ENCODE data around the gene SLC2A9.

GRCh38 chr4:9952415-9952950, 68.8 kb downstream of the SLC2A9 start:
- TF ChIP-seq, protein P1, sequence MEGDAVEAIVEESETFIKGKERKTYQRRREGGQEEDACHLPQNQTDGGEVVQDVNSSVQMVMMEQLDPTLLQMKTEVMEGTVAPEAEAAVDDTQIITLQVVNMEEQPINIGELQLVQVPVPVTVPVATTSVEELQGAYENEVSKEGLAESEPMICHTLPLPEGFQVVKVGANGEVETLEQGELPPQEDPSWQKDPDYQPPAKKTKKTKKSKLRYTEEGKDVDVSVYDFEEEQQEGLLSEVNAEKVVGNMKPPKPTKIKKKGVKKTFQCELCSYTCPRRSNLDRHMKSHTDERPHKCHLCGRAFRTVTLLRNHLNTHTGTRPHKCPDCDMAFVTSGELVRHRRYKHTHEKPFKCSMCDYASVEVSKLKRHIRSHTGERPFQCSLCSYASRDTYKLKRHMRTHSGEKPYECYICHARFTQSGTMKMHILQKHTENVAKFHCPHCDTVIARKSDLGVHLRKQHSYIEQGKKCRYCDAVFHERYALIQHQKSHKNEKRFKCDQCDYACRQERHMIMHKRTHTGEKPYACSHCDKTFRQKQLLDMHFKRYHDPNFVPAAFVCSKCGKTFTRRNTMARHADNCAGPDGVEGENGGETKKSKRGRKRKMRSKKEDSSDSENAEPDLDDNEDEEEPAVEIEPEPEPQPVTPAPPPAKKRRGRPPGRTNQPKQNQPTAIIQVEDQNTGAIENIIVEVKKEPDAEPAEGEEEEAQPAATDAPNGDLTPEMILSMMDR (IDR thresholded peaks at IDR 0.05) = no peak
- TF ChIP-seq POLR2A (IDR thresholded peaks at IDR 0.05) = no peak
- TF ChIP-seq POLR2AphosphoS5 (IDR thresholded peaks at IDR 0.05) = no peak
